Left colon (tissue), 2 donors: ENCODE data around the gene PPP2R5C. TPM values are rescaled to one million over a fixed set of nuclear protein-coding genes. Genes with fewer than 3 reads are reported as not detected.
"Not testable (repeated sequence)": the region's sequence is repeated elsewhere in the genome, so short reads cannot be mapped to it uniquely, and the experiment has no call there.

Experiments
- ATAC-seq: fragments of 200-7000 bp; cut with Tn5 transposase; one replicate; pipeline ENCODE4 v1.9.1; 2020; ENCODE audit warnings: mild to moderate bottlenecking, moderate library complexity
- DNase-seq, 2 donors: peaks; one replicate each; pipeline ENCODE4 v3.0.0-alpha.2; 2020
- intact Hi-C, 2 donors: fragments of 100-400 bp; cut with DNase I in 1 of 2; cut with micrococcal nuclease in 1 of 2; formaldehyde crosslinking; loops; one replicate each; pipeline versions ENCODE4 v1.11.2 to v1.14.0; 2022; cut with DNase I, micrococcal nuclease
- total RNA-seq, 2 donors: library from RNA; stranded (reverse); fragmentation: NEBNext Ultra II Directional; extraction: Animal tissue kit (Norgen Biotek cat#: 25700); gene quantifications; one replicate each; pipeline ENCODE4 v1.2.1, GENCODE V29; 2021
- donor health status: DM: no; HTN: no; CAD: no.
- donor health status: DM: yes; HTN: yes; CAD: no.

The PPP2R5C gene
- total RNA-seq, 2 donors from 2014 or later, result 139 to 144 TPM

GRCh38 chr14:101961011-101961721 lies 199.7 kb downstream of the PPP2R5C start:
- DNase-seq (peak; percentile 67 to 85), ATAC-seq (peak; percentile 29)
- intact Hi-C loops, result no loop called here

GRCh38 chr14:101961746-101962502 lies 200.4 kb downstream of the PPP2R5C start:
- no peak for ATAC-seq
- no peak for DNase-seq
- intact Hi-C loops, result no loop called here

GRCh38 chr14:101962503-101962874 lies 201.0 kb downstream of the PPP2R5C start:
- peak; percentile 64 to 73 for DNase-seq
- no peak for ATAC-seq
- intact Hi-C loops, result no loop called here

GRCh38 chr14:101963052-101963451 lies 201.5 kb downstream of the PPP2R5C start:
- ATAC-seq, result no peak
- DNase-seq, result no peak
- intact Hi-C loops, result no loop called here

GRCh38 chr14:101963656-101964296 lies 202.3 kb downstream of the PPP2R5C start:
- ATAC-seq, result no peak
- intact Hi-C loops, result no loop called here

GRCh38 chr14:101964297-101965180 lies 203.0 kb downstream of the PPP2R5C start, which contains the start of gene DYNC1H1:
Gene DYNC1H1 (plus strand): TSS chr14:101964573. CDS start chr14:101964692, 119 bp downstream.
- DNase-seq (peak; percentile 91 to 93), ATAC-seq (peak; percentile 88)
- intact Hi-C loops, result no loop called here

More at GRCh38 chr14:101963656-101964296, 202.3 kb downstream of the PPP2R5C start:
- no peak for DNase-seq

- DNase-seq (peak; percentile 80 to 81), ATAC-seq (peak; percentile 71)
- intact Hi-C loops, result no loop called here
Measured at GRCh38 chr14:101965181-101965544, 203.7 kb downstream of the PPP2R5C start.

- ATAC-seq (no peak), DNase-seq (no peak)
- intact Hi-C loops, result no loop called here
Measured at GRCh38 chr14:101965770-101966722, 204.5 kb downstream of the PPP2R5C start.

- no peak for ATAC-seq
- no peak for DNase-seq
- intact Hi-C loops, result no loop called here
Measured at GRCh38 chr14:101966742-101967141, 205.2 kb downstream of the PPP2R5C start.

- intact Hi-C loops, result no loop called here
- ATAC-seq (no peak), DNase-seq (no peak)
Measured at GRCh38 chr14:101968186-101968585, 206.7 kb downstream of the PPP2R5C start.

GRCh38 chr14:101969481-101969880 lies 208.0 kb downstream of the PPP2R5C start:
- no peak for DNase-seq

GRCh38 chr14:101970830-101971400 lies 209.4 kb downstream of the PPP2R5C start:
- intact Hi-C loops, result no loop called here
- no peak for DNase-seq
- no peak for ATAC-seq

More at GRCh38 chr14:101969481-101969880, 208.0 kb downstream of the PPP2R5C start:
- intact Hi-C loops, result no loop called here
- no peak for ATAC-seq

- ATAC-seq, intact Hi-C loops, DNase-seq: not testable (repeated sequence)
Measured at GRCh38 chr14:101971458-101971857, 209.9 kb downstream of the PPP2R5C start.

GRCh38 chr14:101972126-101972866 lies 210.8 kb downstream of the PPP2R5C start:
- intact Hi-C loops, result no loop called here
- peak; percentile 99 for ATAC-seq

GRCh38 chr14:101973356-101973755 lies 211.8 kb downstream of the PPP2R5C start:
- DNase-seq (no peak), ATAC-seq (no peak)
- intact Hi-C loops, result no loop called here

More at GRCh38 chr14:101972126-101972866, 210.8 kb downstream of the PPP2R5C start:
- peak; percentile 63 to 89 for DNase-seq

- DNase-seq (no peak), ATAC-seq (no peak)
- intact Hi-C loops, result no loop called here
Measured at GRCh38 chr14:101975231-101975630, 213.7 kb downstream of the PPP2R5C start.
